Esophagus squamous epithelium (tissue), 4 donors: ENCODE data around the gene HEXA.

Experiments used
- POLR2A ChIP-seq, 4 donors: fragments of 450-650 bp; IDR thresholded peaks; one replicate each; pipeline ENCODE4 v1.6.1; 2017; ENCODE audit warnings: antibody characterized with exemption in 4 of 4, mild to moderate bottlenecking in 4 of 4, moderate library complexity in 3 of 4
- TF ChIP-seq, protein P1 (sequence below), 6 experiments: fragments of 450-650 bp in 4 of 6; fragments of 200-600 bp in 2 of 6; sonication (generic) in 2 of 6; IDR thresholded peaks; one replicate each; pipeline ENCODE4 v1.5.1; 2016 to 2019; ENCODE audit warnings: antibody characterized with exemption in 6 of 6, mild to moderate bottlenecking in 4 of 6, moderate library complexity in 4 of 6

DNA sequence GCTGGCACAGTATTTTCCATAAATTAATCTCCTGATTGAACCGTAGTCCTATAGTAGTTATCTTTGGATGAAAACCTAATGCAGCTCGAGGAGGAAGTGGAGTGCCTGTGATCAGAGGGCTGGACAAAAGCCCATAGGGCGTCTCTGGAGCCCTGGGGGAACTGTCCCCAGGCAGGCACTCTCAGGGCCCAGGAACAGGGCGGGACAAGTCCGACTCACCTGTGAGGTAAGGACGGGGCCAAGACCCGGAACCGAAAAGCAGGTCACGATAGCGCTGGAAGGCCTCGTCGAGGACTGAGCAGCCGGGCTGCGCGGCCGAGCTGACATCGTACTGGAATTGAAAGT is 341 bp downstream of the HEXA start:
- TF ChIP-seq, protein P1, sequence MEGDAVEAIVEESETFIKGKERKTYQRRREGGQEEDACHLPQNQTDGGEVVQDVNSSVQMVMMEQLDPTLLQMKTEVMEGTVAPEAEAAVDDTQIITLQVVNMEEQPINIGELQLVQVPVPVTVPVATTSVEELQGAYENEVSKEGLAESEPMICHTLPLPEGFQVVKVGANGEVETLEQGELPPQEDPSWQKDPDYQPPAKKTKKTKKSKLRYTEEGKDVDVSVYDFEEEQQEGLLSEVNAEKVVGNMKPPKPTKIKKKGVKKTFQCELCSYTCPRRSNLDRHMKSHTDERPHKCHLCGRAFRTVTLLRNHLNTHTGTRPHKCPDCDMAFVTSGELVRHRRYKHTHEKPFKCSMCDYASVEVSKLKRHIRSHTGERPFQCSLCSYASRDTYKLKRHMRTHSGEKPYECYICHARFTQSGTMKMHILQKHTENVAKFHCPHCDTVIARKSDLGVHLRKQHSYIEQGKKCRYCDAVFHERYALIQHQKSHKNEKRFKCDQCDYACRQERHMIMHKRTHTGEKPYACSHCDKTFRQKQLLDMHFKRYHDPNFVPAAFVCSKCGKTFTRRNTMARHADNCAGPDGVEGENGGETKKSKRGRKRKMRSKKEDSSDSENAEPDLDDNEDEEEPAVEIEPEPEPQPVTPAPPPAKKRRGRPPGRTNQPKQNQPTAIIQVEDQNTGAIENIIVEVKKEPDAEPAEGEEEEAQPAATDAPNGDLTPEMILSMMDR (IDR thresholded peaks at IDR 0.05), result no peak
- no peak for TF ChIP-seq POLR2A (IDR thresholded peaks at IDR 0.05)
